ENCODE measurements around the gene APLF.
A peak's percentile ranks its signal among the peaks of the same experiment; 100 is the strongest.

APLF gene

DNA sequence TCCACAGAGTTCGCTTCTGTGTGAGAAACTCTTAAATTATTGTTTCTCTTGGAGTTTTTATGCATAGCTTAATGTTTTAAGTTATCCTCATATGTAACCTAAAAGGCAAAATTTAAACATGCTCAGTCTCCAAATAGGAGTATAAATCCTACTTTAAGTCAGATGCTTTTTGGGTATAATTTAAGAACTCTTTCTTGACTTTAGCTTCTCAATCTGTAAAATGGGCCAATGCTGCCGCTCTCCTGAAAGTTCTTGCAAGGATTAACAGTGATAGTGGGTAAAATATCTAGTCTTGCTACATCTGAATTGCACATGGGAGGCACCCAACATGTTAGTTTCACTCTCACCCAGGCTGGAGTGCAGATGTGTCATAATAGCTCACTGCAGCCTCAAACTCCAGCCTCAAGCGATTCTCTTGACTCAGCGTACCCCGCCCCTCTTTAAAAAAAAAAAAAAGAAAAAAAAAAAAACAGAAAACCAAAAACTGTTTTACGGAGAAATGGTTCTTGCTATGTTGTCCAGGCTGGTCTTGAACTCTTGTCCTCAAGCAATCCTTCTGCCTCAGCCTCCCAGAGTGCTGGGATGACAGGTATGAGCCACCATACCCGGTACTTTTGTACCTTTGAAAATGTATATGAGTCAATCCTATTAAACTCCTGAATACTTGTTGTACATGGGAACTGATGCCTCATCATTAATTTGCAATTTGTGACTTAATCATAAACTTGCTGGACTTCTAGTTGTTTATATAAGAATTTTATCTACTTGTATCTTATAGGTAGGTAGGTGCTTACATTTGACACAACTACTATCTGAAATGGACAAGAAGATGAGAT lies 2.1 kb upstream of the APLF start:
- H3K9me3 ChIP-seq (ENCODE audit: control insufficient read depth, insufficient read depth, low read length), result no peaks in the 10 kb centered on the region
- H3K36me3 ChIP-seq (ENCODE audit: control insufficient read depth, insufficient read depth, low read length), result no peaks in the 10 kb centered on the region
- H3K27ac ChIP-seq (ENCODE audit: low read depth, low read length), result no peak overlapping the region
- H3K27me3 ChIP-seq (ENCODE audit: control insufficient read depth, insufficient read depth, low read length), result no peaks in the 10 kb centered on the region
- H3K4me3 ChIP-seq (ENCODE audit: low read depth, low read length), result no peak overlapping the region
- H3K4me1 ChIP-seq (ENCODE audit: control insufficient read depth, insufficient read depth, low read length), result peaks cover 8% of the 10 kb centered on the region; the same call in 1 of the 2 replicates
- no peak overlapping the region for H3K9ac ChIP-seq (ENCODE audit: low read depth, low read length)

DNA sequence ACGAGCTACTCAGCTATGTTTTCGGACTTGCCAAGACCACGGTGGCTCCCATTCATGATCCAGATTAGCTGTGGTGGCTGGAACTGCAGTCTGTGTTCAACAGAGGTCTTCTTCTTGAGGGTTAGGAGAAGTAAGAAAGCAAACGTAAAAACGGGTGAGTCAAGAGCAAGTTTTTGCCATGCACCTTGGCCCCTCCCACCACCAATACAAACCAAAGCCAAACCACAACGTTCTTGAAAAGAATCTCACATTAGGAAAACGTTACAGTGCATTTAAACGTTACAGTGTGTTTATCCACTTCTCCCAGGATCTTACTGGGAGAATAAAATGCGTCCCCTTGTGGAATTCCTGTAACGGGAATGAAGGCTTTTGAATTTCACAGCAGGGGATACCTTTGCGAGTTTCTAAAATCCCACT lies 1.0 kb upstream of the APLF start:
- Histone ChIP-seq H3K36me3 (ENCODE audit: control insufficient read depth, insufficient read depth, low read length) (no peaks in the 10 kb centered on the region), H3K9ac (ENCODE audit: low read depth, low read length) (no peak overlapping the region), H3K4me3 (ENCODE audit: low read depth, low read length) (peak overlapping the region; percentile 82), H3K27me3 (ENCODE audit: control insufficient read depth, insufficient read depth, low read length) (no peaks in the 10 kb centered on the region), H3K9me3 (ENCODE audit: control insufficient read depth, insufficient read depth, low read length) (no peaks in the 10 kb centered on the region), H3K27ac (ENCODE audit: low read depth, low read length) (peak overlapping the region; percentile 81), H3K4me1 (ENCODE audit: control insufficient read depth, insufficient read depth, low read length) (peaks cover 8% of the 10 kb centered on the region; the same call in 1 of the 2 replicates)

DNA sequence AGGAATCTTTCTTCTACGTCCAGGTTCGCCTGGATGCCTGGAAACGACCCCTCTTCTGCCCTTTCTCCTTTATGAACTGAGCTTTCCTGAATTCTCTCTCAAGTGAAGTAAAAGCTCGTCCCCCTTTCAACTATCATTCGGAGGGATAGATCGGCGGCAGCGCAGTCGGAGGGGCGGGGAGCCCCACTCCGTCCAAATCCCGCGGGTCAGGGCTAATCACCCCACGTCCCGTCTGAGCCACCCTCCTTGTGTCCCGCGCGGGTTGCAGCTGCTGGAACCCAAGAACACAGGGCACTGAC lies 658 bp upstream of the APLF start:
- H3K27ac ChIP-seq (ENCODE audit: low read depth, low read length), result peak overlapping the region; percentile 81
- peak overlapping the region; percentile 29; the same call in 1 of the 2 replicates for H3K9ac ChIP-seq (ENCODE audit: low read depth, low read length)
- no peaks in the 10 kb centered on the region for H3K36me3 ChIP-seq (ENCODE audit: control insufficient read depth, insufficient read depth, low read length)
- peaks cover 8% of the 10 kb centered on the region; the same call in 1 of the 2 replicates for H3K4me1 ChIP-seq (ENCODE audit: control insufficient read depth, insufficient read depth, low read length)
- peak overlapping the region; percentile 82 for H3K4me3 ChIP-seq (ENCODE audit: low read depth, low read length)
- H3K9me3 ChIP-seq (ENCODE audit: control insufficient read depth, insufficient read depth, low read length), result no peaks in the 10 kb centered on the region
- no peaks in the 10 kb centered on the region for H3K27me3 ChIP-seq (ENCODE audit: control insufficient read depth, insufficient read depth, low read length)

DNA sequence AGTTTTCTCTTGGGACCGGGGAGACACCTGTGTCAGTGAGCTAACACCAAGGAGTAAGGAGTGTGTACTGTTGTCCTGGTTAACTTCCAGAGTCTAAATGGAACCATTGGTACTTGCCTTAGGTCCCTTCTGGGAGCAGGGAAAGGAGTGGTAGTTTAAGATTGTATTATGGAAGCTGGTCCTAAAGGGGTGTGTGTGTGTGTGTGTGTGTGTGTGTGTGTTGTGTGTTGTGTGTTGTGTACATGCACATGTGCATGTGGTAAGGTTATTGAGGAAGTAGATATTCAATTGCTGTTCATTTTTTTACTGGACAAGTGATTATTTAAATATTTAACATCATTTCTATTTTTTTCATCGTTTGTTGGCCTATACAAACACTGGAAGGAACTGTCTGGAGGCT lies 1.4 kb downstream of the APLF start:
- H3K27ac ChIP-seq (ENCODE audit: low read depth, low read length), result no peak overlapping the region
- H3K27me3 ChIP-seq (ENCODE audit: control insufficient read depth, insufficient read depth, low read length), result no peaks in the 10 kb centered on the region
- no peaks in the 10 kb centered on the region for H3K36me3 ChIP-seq (ENCODE audit: control insufficient read depth, insufficient read depth, low read length)
- H3K9me3 ChIP-seq (ENCODE audit: control insufficient read depth, insufficient read depth, low read length), result no peaks in the 10 kb centered on the region
- no peak overlapping the region for H3K9ac ChIP-seq (ENCODE audit: low read depth, low read length)
- peaks cover 8% of the 10 kb centered on the region; the same call in 1 of the 2 replicates for H3K4me1 ChIP-seq (ENCODE audit: control insufficient read depth, insufficient read depth, low read length)
- peak overlapping the region; percentile 82 for H3K4me3 ChIP-seq (ENCODE audit: low read depth, low read length)

DNA sequence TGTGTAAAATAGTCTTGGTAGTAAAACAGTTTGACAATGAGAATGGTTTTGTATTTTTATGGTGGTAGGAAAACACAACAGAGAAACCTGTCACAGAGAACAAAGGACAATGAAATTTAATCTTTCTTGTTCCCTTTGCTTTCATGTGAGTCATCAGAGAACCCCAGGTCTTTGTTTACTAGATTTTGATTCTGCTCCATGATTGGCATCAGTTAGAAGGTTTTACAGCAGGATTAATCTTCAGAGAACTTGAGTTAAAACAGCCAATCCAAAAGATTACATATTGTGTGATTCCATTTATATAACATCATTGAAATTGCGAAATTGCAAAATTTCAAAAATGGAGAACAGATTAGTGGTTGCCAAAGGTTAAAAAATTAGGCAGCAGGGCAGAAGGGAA lies 2.5 kb downstream of the APLF start:
- no peak overlapping the region for H3K4me3 ChIP-seq (ENCODE audit: low read depth, low read length)
- no peak overlapping the region for H3K27ac ChIP-seq (ENCODE audit: low read depth, low read length)
- no peaks in the 10 kb centered on the region for H3K9me3 ChIP-seq (ENCODE audit: control insufficient read depth, insufficient read depth, low read length)
- H3K27me3 ChIP-seq (ENCODE audit: control insufficient read depth, insufficient read depth, low read length), result no peaks in the 10 kb centered on the region
- no peaks in the 10 kb centered on the region for H3K36me3 ChIP-seq (ENCODE audit: control insufficient read depth, insufficient read depth, low read length)
- peaks cover 8% of the 10 kb centered on the region; the same call in 1 of the 2 replicates for H3K4me1 ChIP-seq (ENCODE audit: control insufficient read depth, insufficient read depth, low read length)
- no peak overlapping the region for H3K9ac ChIP-seq (ENCODE audit: low read depth, low read length)

DNA sequence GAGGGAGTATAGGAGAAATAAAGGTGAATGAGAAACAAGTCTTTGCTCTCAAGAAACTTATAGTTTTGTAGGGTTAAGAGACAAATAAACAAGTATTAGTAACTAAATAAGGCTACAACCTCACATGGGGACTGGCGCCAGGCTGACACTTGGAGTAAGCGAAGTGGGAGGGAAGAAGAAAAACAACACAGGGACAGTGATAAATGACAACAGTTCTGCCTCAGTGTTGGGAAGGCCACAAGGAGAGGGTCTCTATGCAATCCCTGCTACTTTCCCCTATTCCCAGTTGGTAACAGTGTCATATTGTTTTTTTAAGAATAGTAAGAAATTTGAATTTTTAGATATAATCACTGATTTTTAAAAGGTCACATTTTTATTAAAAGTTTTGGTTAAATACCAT lies 4.0 kb downstream of the APLF start:
- H3K27me3 ChIP-seq (ENCODE audit: control insufficient read depth, insufficient read depth, low read length), result no peaks in the 10 kb centered on the region
- H3K9ac ChIP-seq (ENCODE audit: low read depth, low read length), result no peak overlapping the region
- H3K36me3 ChIP-seq (ENCODE audit: control insufficient read depth, insufficient read depth, low read length), result no peaks in the 10 kb centered on the region
- no peak overlapping the region for H3K27ac ChIP-seq (ENCODE audit: low read depth, low read length)
- H3K4me1 ChIP-seq (ENCODE audit: control insufficient read depth, insufficient read depth, low read length), result peaks cover 5% of the 10 kb centered on the region; the same call in 1 of the 2 replicates
- H3K9me3 ChIP-seq (ENCODE audit: control insufficient read depth, insufficient read depth, low read length), result no peaks in the 10 kb centered on the region
- no peak overlapping the region for H3K4me3 ChIP-seq (ENCODE audit: low read depth, low read length)

DNA sequence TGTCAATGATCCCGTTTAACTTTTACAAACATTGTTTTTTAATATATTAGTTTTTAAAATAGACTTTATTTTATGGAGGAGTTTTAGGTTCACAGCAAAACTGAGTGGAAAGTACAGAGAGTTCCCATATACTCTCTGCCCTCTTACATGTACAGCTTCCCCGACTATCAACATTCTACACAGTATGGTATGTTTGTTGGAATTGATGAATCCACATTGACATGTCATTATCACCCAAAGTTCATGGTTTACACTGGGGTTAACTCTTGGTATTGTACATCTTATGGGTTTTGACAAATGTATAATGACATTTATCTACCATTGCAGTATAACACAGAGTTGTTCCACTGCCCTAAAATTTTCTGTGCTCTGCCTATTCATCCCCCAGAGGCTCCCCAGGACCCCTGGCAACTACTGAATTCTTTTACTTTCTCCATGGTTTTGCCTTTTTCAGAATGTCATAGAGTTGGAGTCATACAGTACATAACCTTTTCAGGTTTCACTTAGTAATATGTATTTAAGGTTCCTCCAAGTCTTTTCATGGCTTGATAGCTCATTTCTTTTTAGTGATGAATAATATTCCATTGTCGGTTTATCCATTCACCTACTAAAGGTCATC lies 5.5 kb downstream of the APLF start:
- H3K4me3 ChIP-seq (ENCODE audit: low read depth, low read length), result no peak overlapping the region
- no peaks in the 10 kb centered on the region for H3K9me3 ChIP-seq (ENCODE audit: control insufficient read depth, insufficient read depth, low read length)
- no peaks in the 10 kb centered on the region for H3K27me3 ChIP-seq (ENCODE audit: control insufficient read depth, insufficient read depth, low read length)
- no peak overlapping the region for H3K27ac ChIP-seq (ENCODE audit: low read depth, low read length)
- H3K4me1 ChIP-seq (ENCODE audit: control insufficient read depth, insufficient read depth, low read length), result peaks cover 5% of the 10 kb centered on the region; the same call in 1 of the 2 replicates
- H3K36me3 ChIP-seq (ENCODE audit: control insufficient read depth, insufficient read depth, low read length), result no peaks in the 10 kb centered on the region
- no peak overlapping the region for H3K9ac ChIP-seq (ENCODE audit: low read depth, low read length)

DNA sequence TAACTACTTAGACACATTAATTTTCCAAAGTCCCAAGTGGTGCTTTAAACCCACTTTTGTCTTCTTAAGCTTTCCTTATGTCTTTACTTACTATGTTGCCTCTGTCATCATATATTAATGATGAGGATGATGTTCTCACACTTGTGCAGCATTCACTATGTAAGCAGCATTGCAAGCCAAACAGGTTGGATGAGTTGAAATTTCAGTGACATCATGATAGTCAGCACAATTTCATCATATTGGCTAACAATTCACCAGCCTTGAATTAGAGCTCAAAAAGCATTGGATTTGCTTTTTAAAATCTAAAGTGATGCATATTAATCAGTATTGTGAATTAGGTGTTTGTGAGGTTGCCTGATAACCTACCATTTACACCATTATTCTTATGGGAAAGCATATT lies 7.7 kb downstream of the APLF start:
- no peaks in the 10 kb centered on the region for H3K27me3 ChIP-seq (ENCODE audit: control insufficient read depth, insufficient read depth, low read length)
- no peaks in the 10 kb centered on the region for H3K4me1 ChIP-seq (ENCODE audit: control insufficient read depth, insufficient read depth, low read length)
- no peaks in the 10 kb centered on the region for H3K9me3 ChIP-seq (ENCODE audit: control insufficient read depth, insufficient read depth, low read length)

DNA sequence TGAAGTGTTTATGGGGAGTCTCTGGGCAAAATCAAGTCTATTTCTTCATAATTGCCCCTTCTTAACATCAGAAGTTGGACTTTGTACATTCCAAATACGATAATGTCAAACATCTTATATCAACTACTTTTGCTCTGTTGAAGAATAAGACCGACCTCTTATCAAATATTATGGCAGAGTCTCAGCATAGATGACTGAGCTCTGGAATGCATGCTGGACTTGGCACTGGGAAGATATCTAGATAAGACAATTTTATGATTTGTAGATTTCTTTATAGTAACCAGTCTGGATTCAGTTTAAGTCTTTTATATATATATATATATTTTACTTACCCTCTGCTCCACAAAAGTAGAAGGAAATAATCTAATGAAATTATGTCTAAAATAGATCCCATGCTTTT lies 8.2 kb downstream of the APLF start:
- H3K4me1 ChIP-seq (ENCODE audit: control insufficient read depth, insufficient read depth, low read length), result no peaks in the 10 kb centered on the region

More for the DNA sequence above, 7.7 kb downstream of the APLF start:
- H3K9ac ChIP-seq (ENCODE audit: low read depth, low read length), result no peak overlapping the region
- H3K4me3 ChIP-seq (ENCODE audit: low read depth, low read length), result no peak overlapping the region
- H3K27ac ChIP-seq (ENCODE audit: low read depth, low read length), result no peak overlapping the region
- H3K36me3 ChIP-seq (ENCODE audit: control insufficient read depth, insufficient read depth, low read length), result no peaks in the 10 kb centered on the region

DNA sequence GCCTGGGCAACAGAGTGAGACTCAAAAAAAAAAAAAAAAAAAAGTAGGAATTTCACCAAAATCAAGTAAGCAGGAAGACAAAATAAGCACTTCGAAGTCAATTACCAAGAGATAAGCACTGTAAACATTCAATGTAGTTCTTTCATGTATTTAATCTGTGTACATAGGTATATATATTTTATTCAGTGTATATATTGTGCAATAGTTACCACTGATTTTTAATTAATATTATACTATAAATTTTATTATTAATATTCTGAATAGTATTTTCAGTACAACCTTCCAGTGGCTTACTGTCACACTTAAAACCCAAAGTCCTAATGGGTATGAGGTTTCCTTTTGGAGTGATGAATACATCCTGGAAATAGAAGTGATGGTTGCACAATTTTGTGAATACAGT lies 9.1 kb downstream of the APLF start:
- no peak overlapping the region for H3K4me3 ChIP-seq (ENCODE audit: low read depth, low read length)
- no peaks in the 10 kb centered on the region for H3K9me3 ChIP-seq (ENCODE audit: control insufficient read depth, insufficient read depth, low read length)
- no peak overlapping the region for H3K27ac ChIP-seq (ENCODE audit: low read depth, low read length)
- H3K9ac ChIP-seq (ENCODE audit: low read depth, low read length), result no peak overlapping the region
- H3K36me3 ChIP-seq (ENCODE audit: control insufficient read depth, insufficient read depth, low read length), result no peaks in the 10 kb centered on the region
- H3K4me1 ChIP-seq (ENCODE audit: control insufficient read depth, insufficient read depth, low read length), result no peaks in the 10 kb centered on the region
- H3K27me3 ChIP-seq (ENCODE audit: control insufficient read depth, insufficient read depth, low read length), result no peaks in the 10 kb centered on the region

More for the DNA sequence above, 8.2 kb downstream of the APLF start:
- Histone ChIP-seq H3K27ac (ENCODE audit: low read depth, low read length) (no peak overlapping the region), H3K4me3 (ENCODE audit: low read depth, low read length) (no peak overlapping the region), H3K9ac (ENCODE audit: low read depth, low read length) (no peak overlapping the region), H3K36me3 (ENCODE audit: control insufficient read depth, insufficient read depth, low read length) (no peaks in the 10 kb centered on the region), H3K9me3 (ENCODE audit: control insufficient read depth, insufficient read depth, low read length) (no peaks in the 10 kb centered on the region), H3K27me3 (ENCODE audit: control insufficient read depth, insufficient read depth, low read length) (no peaks in the 10 kb centered on the region)

DNA sequence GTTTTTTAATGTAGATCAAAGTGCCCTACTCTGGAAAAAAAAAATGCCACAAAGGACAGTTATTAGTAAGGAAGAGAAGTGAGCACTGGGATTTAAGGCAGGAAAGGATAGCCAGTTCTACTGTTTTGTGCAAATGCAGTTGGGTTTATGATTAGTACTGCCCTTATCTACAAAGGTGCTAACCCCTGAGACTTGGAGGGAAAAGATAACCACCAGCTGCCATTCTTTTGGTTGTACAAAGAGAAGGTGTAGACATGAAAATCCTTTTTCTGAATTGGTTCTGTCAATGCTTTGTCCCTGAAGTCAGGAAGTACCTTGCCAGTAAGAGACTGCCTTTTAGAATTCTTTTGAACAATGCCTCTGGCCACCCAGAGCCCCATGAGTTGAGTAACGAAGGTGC lies 11.3 kb downstream of the APLF start:
- Histone ChIP-seq H3K27ac (ENCODE audit: low read depth, low read length) (no peak overlapping the region), H3K9me3 (ENCODE audit: control insufficient read depth, insufficient read depth, low read length) (no peaks in the 10 kb centered on the region), H3K4me1 (ENCODE audit: control insufficient read depth, insufficient read depth, low read length) (peaks cover 3% of the 10 kb centered on the region; the same call in 1 of the 2 replicates), H3K4me3 (ENCODE audit: low read depth, low read length) (no peak overlapping the region), H3K9ac (ENCODE audit: low read depth, low read length) (no peak overlapping the region), H3K36me3 (ENCODE audit: control insufficient read depth, insufficient read depth, low read length) (no peaks in the 10 kb centered on the region), H3K27me3 (ENCODE audit: control insufficient read depth, insufficient read depth, low read length) (no peaks in the 10 kb centered on the region)
